SKM-1 (cell line): Measurements from ENCODE around the gene HOXC5.

ENCODE experiments used
- DNase-seq: peaks from one replicate; lab custom pipeline; 2025; ENCODE audit not compliant: unreplicated experiment; lab: John Stamatoyannopoulos, UW

The HOXC5 gene

GRCh38 chr12:54019091-54019811 is 13.6 kb upstream of the HOXC5 start:
- no peak for DNase-seq

- DNase-seq, result no peak
Measured at GRCh38 chr12:54019924-54020590, 12.8 kb upstream of the HOXC5 start.

- no peak for DNase-seq
Measured at GRCh38 chr12:54020591-54021405, 12.1 kb upstream of the HOXC5 start.

GRCh38 chr12:54021432-54022013 is 11.3 kb upstream of the HOXC5 start:
- DNase-seq, result no peak

GRCh38 chr12:54022960-54023884 is 9.6 kb upstream of the HOXC5 start:
- no peak for DNase-seq

- DNase-seq, result no peak
Measured at GRCh38 chr12:54024127-54024526, 8.7 kb upstream of the HOXC5 start.

- DNase-seq, result no peak
Measured at GRCh38 chr12:54024581-54025305, 8.1 kb upstream of the HOXC5 start.

- DNase-seq, result no peak
Measured at GRCh38 chr12:54025499-54026405, 7.1 kb upstream of the HOXC5 start.

GRCh38 chr12:54026640-54027441 is 6.0 kb upstream of the HOXC5 start:
- DNase-seq, result no peak

- DNase-seq, result no peak
Measured at GRCh38 chr12:54027442-54027786, 5.4 kb upstream of the HOXC5 start.

GRCh38 chr12:54028314-54029201 is 4.3 kb upstream of the HOXC5 start, which contains the start of gene HOXC6:
TSS of gene HOXC6 (plus strand) at chr12:54028440. CDS start at chr12:54028522, 82 bp downstream.
- no peak for DNase-seq

- DNase-seq, result no peak
Measured at GRCh38 chr12:54029529-54030441, 3.1 kb upstream of the HOXC5 start.

- DNase-seq, result no peak
Measured at GRCh38 chr12:54030442-54030801, 2.4 kb upstream of the HOXC5 start.

GRCh38 chr12:54030889-54031471 is 1.9 kb upstream of the HOXC5 start:
- no peak for DNase-seq

GRCh38 chr12:54031480-54031879 is 1.4 kb upstream of the HOXC5 start:
- DNase-seq, result no peak
